Suppressor macrophage (primary cell): Measurements from ENCODE around the gene CD48.
"Not testable (repeated sequence)": the region's sequence is repeated elsewhere in the genome, so short reads cannot be mapped to it uniquely, and the experiment has no call there.

ENCODE experiments used
- DNase-seq, 4 experiments: peaks; one replicate each; pipeline ENCODE4 v3.0.0-alpha.2; 2020 to 2022

CD48 gene

GRCh38 chr1:160713161-160713560, 1.5 kb upstream of the CD48 start:
- DNase-seq, result peak in 3 of 4 experiments; percentile 42 to 71 (median 69)

DNA sequence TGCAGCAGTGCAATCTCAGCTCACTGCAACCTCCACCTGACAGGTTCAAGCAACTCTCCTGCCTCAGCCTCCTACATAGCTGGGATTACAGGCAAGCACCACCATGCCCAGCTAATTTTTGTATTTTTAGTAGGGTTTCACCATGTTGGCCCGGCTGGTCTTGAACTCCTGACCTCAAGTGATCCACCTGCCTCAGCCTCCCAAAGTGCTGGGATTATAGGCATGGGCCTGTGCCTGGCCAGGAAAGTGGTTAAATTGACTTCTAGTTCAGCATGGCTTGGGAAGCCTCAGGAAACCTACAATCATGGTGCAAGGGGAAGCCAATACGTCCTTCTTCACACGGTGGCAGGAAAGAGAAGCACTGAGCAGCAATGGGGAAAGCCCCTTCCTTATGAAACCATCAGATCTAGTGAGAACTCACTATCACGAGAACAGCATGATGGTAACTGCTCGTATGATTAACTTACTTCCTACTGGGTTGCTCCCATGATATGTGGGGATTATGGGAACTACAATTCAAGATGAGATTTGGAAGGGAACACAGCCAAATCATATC, 981 bp upstream of the CD48 start:
- peak; percentile 87 to 98 (median 92) for DNase-seq

- peak; percentile 49 to 61 (median 51) for DNase-seq
Observed at GRCh38 chr1:160711276-160711601, 383 bp downstream of the CD48 start.

GRCh38 chr1:160710517-160711252, 937 bp downstream of the CD48 start:
- DNase-seq, result peak in 2 of 4 experiments; percentile 45 to 47

- DNase-seq, result peak in 2 of 4 experiments; percentile 23 to 37
Observed at GRCh38 chr1:160709715-160710114, 1.9 kb downstream of the CD48 start.

DNA sequence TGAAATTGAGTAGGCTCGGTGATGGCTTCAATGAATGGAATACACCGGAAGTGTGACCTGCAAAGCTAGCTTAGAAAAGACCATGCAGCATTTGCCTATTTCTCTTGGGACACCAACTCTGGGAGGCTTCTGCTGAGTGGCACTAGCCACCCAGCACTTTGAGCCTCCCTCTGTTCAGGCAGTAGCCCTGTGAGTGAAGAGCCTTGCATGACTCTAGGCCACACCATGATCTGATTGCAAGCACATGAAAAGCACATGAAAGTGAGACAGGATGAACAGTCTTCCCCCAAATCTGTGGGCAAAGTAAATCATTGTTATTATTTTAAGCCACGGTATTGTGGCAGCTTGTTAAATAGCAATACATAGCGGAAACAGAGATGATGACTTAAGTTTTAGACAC, 2.8 kb downstream of the CD48 start:
- peak; percentile 43 to 62 (median 56) for DNase-seq

- DNase-seq, result peak; percentile 73 to 93 (median 84)
Observed at GRCh38 chr1:160708118-160708517, 3.5 kb downstream of the CD48 start.

DNA sequence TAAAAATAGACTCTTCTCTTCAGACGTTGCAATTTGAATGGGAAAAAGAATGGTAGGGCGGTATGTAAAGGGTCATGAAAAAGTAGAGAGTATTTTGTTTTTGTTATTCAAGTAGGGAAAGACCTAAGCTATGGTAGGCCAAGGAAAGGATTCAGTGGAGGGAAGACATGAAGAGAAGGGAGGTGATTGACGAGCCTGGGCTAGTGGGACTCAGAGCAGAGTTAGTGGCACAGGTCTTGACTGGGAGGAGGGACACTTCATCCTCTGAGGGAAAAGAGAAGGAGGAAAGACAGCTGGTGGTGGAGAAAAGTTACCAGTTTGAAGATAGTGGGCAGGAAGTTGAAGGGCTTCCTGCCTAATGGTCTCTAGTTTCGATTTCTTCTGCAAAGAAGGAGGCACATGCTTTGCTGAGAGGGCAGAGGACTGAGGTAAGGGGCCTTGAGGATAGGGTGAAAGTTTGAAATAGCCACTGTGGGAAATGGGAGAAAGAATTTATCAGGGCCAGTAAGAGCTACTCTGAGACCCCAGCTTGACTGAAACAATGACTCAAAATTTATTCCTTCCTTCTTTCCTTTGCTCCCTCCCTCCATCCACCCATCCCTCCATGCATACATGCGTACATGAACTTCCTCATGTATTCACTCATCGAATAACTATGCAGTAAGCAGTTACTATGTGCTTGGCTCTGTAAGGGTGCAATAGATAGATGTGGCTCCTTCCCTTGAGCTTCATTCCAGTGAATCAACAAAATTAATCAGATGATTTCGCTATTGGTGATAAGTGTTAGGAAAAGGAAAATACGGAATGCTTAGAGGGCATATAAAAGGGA, 4.2 kb downstream of the CD48 start:
- DNase-seq, result peak; percentile 38 to 62 (median 52)

GRCh38 chr1:160706526-160707235, 4.9 kb downstream of the CD48 start:
- peak in 1 of 4 experiments; percentile 43 for DNase-seq

DNA sequence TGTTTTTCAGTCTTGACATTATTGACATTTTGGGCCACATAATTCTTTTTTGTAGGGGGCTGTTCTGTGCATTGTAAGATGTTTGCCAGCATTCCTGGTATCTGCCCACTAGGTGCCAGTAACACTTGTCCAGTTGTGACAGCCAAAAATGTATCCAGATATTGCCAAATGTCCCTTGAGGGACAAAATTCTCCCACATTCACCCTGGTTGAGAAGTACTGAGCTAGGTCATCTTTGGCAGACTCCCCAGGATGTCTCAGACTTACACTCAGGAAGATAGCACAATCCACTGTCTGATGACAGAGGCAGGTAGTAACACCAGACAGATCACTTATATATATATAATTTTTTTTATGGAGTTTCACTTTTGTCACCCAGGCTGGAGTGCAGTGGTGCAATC, 5.9 kb downstream of the CD48 start:
- DNase-seq, result peak in 3 of 4 experiments; percentile 45 to 75 (median 53)

GRCh38 chr1:160705212-160705621, 6.4 kb downstream of the CD48 start:
- peak; percentile 58 to 77 (median 68) for DNase-seq

- peak; percentile 82 to 95 (median 90) for DNase-seq
Observed at GRCh38 chr1:160704250-160704649, 7.4 kb downstream of the CD48 start.

- DNase-seq, result peak in 1 of 4 experiments; percentile 26
Observed at GRCh38 chr1:160702100-160702499, 9.5 kb downstream of the CD48 start.

DNA sequence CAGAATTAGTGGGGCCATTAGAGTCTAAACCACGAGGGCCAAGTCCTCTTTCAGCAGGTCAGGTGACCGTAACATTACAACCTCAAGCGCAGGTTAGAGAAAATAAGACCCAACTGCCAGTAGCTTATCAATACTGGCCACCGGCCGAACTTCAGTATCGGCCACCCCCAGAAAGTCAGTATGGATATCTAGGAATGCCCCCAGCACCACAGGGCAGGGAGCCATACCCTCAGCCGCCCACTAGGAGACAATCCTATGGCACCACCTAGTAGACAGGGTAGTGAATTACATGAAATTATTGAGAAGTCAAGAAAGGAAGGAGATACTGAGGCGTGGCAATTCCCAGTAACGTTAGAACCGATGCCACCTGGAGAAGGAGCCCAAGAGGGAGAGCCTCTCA, 19.2 kb downstream of the CD48 start:
- DNase-seq, result not testable (repeated sequence)

DNA sequence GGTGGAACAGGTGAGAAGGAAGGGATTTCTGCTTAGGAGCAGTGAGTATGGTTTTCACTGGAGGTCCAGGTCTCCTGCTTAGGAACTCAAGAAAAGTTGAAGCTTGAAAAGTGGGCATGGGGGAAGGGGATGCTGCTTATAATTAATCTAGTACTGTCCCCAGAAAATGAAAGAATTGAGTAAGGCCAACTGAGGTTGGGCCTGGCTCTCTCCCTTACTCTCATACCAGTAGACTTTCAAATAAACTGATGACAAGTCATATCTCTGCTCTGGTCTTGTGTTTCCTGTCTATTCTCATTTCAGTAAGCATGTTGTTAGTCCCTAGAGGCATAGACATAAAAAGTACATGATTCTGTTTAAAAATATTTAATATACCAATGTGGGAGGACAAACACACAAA, 26.4 kb downstream of the CD48 start:
- DNase-seq, result no peak

- DNase-seq, result peak; percentile 47 to 76 (median 67)
Observed at GRCh38 chr1:160682983-160683865, 28.4 kb downstream of the CD48 start.

GRCh38 chr1:160681891-160682140, 29.8 kb downstream of the CD48 start:
- DNase-seq, result no peak

DNA sequence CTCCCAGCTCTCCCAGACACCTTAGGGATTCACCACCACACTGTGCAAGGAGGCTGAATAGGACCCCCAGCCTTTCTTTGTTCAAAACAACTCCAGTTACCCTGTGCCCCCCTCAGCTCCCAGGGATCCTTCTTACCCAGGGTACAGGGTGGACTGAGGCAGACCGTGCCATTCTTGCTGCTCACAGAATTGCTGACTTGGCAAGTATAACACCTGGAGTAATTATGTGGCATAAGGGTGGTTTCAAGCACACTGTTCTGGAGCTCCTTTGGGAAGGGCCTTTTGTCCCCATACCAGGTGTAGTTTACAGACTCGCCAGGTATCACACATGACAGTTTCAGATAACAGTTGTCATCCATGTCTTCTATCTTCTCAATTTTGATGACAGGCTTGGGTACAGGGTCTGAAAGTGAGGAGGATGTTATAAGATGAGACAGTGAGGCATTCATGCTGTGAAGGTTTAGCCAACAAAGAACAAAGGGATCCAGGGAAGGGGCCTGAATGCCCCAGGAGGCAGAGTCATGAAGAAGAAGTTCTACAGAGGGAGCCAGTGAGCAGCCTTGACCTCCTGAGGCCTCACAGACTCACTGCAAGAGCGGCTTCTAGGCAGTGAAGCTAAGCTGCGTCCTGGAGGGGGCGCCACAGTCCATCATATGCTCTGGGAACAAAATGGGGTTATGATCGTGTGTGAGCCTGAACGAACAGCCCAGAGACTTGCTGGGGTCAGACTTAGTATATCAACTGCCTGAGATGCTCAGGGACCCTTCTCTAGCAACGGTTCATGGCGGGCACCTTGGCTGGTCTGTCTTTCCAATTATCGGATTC, 30.3 kb downstream of the CD48 start:
- peak; percentile 92 to 95 (median 94) for DNase-seq

GRCh38 chr1:160680399-160680798, 31.2 kb downstream of the CD48 start:
- DNase-seq, result no peak

GRCh38 chr1:160679893-160680292, 31.7 kb downstream of the CD48 start:
- DNase-seq, result no peak
